ENCODE measurements around the gene POLR3G.

The POLR3G gene

GRCh38 chr5:90474235-90475107 is at the start of gene POLR3G, which contains the start of gene MBLAC2:
TSS of gene POLR3G (plus strand) at chr5:90474864. CDS start at chr5:90485568, 10,704 bp downstream.
TSS of gene MBLAC2 (minus strand) at chr5:90474771. CDS start at chr5:90474292, 479 bp downstream.
- H3K4me3 ChIP-seq (ENCODE audit: low read depth, low read length) = peak within 1 kb of the TSS; percentile 90
- peak; percentile 39 for TF ChIP-seq CTCF (IDR thresholded peaks at IDR 0.05; ENCODE audit: insufficient read depth, low read depth, low read length, missing control alignments)
- DNase-seq (ENCODE audit: low read depth) = peak; percentile 97

- TF ChIP-seq CTCF (IDR thresholded peaks at IDR 0.05; ENCODE audit: insufficient read depth, low read depth, low read length, missing control alignments) = peak; percentile 66
- DNase-seq (ENCODE audit: low read depth) = peak; percentile 67
- no peak overlapping the region for H3K4me3 ChIP-seq (ENCODE audit: low read depth, low read length)
Measured at GRCh38 chr5:90434116-90434714, 40.4 kb upstream of the POLR3G start.

- H3K4me3 ChIP-seq (ENCODE audit: low read depth, low read length) = no peak overlapping the region
Measured at GRCh38 chr5:90437663-90438062, 37.0 kb upstream of the POLR3G start.

GRCh38 chr5:90438100-90438499 is 36.6 kb upstream of the POLR3G start:
- TF ChIP-seq CTCF (IDR thresholded peaks at IDR 0.05; ENCODE audit: insufficient read depth, low read depth, low read length, missing control alignments) = no peak
- DNase-seq (ENCODE audit: low read depth) = no peak
- H3K4me3 ChIP-seq (ENCODE audit: low read depth, low read length) = no peak overlapping the region

More at GRCh38 chr5:90437663-90438062, 37.0 kb upstream of the POLR3G start:
- DNase-seq (ENCODE audit: low read depth) = no peak
- TF ChIP-seq CTCF (IDR thresholded peaks at IDR 0.05; ENCODE audit: insufficient read depth, low read depth, low read length, missing control alignments) = no peak

- H3K4me3 ChIP-seq (ENCODE audit: low read depth, low read length) = no peak overlapping the region
- no peak for TF ChIP-seq CTCF (IDR thresholded peaks at IDR 0.05; ENCODE audit: insufficient read depth, low read depth, low read length, missing control alignments)
- DNase-seq (ENCODE audit: low read depth) = no peak
Measured at GRCh38 chr5:90440644-90441043, 34.0 kb upstream of the POLR3G start.

GRCh38 chr5:90446961-90447360 is 27.7 kb upstream of the POLR3G start:
- TF ChIP-seq CTCF (IDR thresholded peaks at IDR 0.05; ENCODE audit: insufficient read depth, low read depth, low read length, missing control alignments) = no peak
- H3K4me3 ChIP-seq (ENCODE audit: low read depth, low read length) = no peak overlapping the region
- DNase-seq (ENCODE audit: low read depth) = no peak

All from GM12865 (cell line).